CD14-positive monocyte (primary cell): ENCODE measurements around the gene FADS1. TPM values are rescaled to one million over a fixed set of nuclear protein-coding genes. Genes with fewer than 3 reads are reported as not detected.

Source experiments
- DNase-seq, 3 donors: peaks; one replicate each; pipeline ENCODE4 v3.0.0-alpha.2; 2011 to 2022
- H2AFZ ChIP-seq: 2 replicates; pipeline ENCODE4 v1.6.0; 2012; ENCODE audit warnings: mild to moderate bottlenecking, low read depth, low read length, inconsistent platforms; ENCODE audit not compliant: insufficient read depth, poor library complexity, severe bottlenecking
- H3K27ac ChIP-seq, 2 donors: 1 replicate in 1 of 2; 2 replicates in 1 of 2; pipeline ENCODE4 v1.5.1; 2012 to 2013; ENCODE audit warnings: low read length in 2 of 2, control low read depth in 1 of 2, inconsistent platforms in 1 of 2, low read depth in 1 of 2, mild to moderate bottlenecking in 1 of 2
- H3K27me3 ChIP-seq, 2 donors: one replicate each; pipeline versions ENCODE4 v1.6.0 to v1.6.1; 2011 to 2013; ENCODE audit warnings: low read length in 2 of 2; ENCODE audit not compliant: control insufficient read depth in 2 of 2, insufficient read depth in 2 of 2
- H3K36me3 ChIP-seq, 2 donors: replicated peaks in 1 of 2; 1 replicate in 1 of 2; 2 replicates in 1 of 2; pipeline versions ENCODE4 v1.5.1 to v1.6.1; 2012 to 2013; ENCODE audit warnings: low read length in 2 of 2, control low read depth in 1 of 2, inconsistent platforms in 1 of 2, mild to moderate bottlenecking in 1 of 2; ENCODE audit not compliant: insufficient read depth in 2 of 2, control insufficient read depth in 1 of 2
- H3K4me1 ChIP-seq, 2 donors: 1 replicate in 1 of 2; 2 replicates in 1 of 2; pipeline versions ENCODE4 v1.5.1 to v1.6.1; 2012 to 2013; ENCODE audit warnings: low read length in 2 of 2, control low read depth in 1 of 2, inconsistent platforms in 1 of 2, mild to moderate bottlenecking in 1 of 2, moderate library complexity in 1 of 2; ENCODE audit not compliant: insufficient read depth in 2 of 2, control insufficient read depth in 1 of 2
- H3K4me2 ChIP-seq: replicated peaks from 2 replicates; pipeline ENCODE3; 2012; ENCODE audit warnings: low read length, moderate library complexity, mild to moderate bottlenecking; ENCODE audit not compliant: poor library complexity, severe bottlenecking; ENCODE audit errors: extremely low read depth
- H3K4me3 ChIP-seq, 3 experiments: fragments of 200-600 bp in 1 of 3; sonication (generic) in 1 of 3; replicated peaks in 1 of 3; 1 replicate in 2 of 3; 2 replicates in 1 of 3; pipeline ENCODE4 v1.5.1; 2011 to 2013; ENCODE audit warnings: low read length in 3 of 3, mild to moderate bottlenecking in 3 of 3, control low read depth in 2 of 3, low read depth in 2 of 3, inconsistent platforms in 1 of 3, moderate library complexity in 1 of 3
- H3K79me2 ChIP-seq: 2 replicates; pipeline ENCODE4 v1.6.0; 2012; ENCODE audit warnings: mild to moderate bottlenecking, control low read depth, inconsistent platforms, low read length, moderate library complexity; ENCODE audit not compliant: insufficient read depth
- H3K9ac ChIP-seq: 2 replicates; pipeline ENCODE4 v1.6.0; 2017; ENCODE audit warnings: low read length, mild to moderate bottlenecking; ENCODE audit not compliant: insufficient read depth, poor library complexity, severe bottlenecking
- H3K9me3 ChIP-seq, 2 donors: replicated peaks in 1 of 2; 1 replicate in 1 of 2; 2 replicates in 1 of 2; pipeline versions ENCODE4 v1.5.1 to v1.6.1; 2012 to 2013; ENCODE audit warnings: low read length in 2 of 2, control low read depth in 1 of 2; ENCODE audit not compliant: control insufficient read depth in 1 of 2, insufficient read depth in 1 of 2
- H4K20me1 ChIP-seq: 2 replicates; pipeline ENCODE4 v1.6.0; 2012; ENCODE audit warnings: mild to moderate bottlenecking, low read length, control low read depth, moderate library complexity; ENCODE audit not compliant: insufficient read depth
- H3K27ac Mint-ChIP-seq, 7 donors: one replicate each; pipeline ENCODE4 v1.8.0; 2020; ENCODE audit warnings: mild to moderate bottlenecking in 7 of 7, mixed read lengths in 7 of 7, moderate library complexity in 6 of 7, inconsistent platforms in 2 of 7
- H3K27me3 Mint-ChIP-seq, 3 donors: one replicate each; pipeline ENCODE4 v1.8.0; 2021 to 2022; ENCODE audit warnings: low read depth in 3 of 3, mild to moderate bottlenecking in 3 of 3, mixed read lengths in 3 of 3, moderate library complexity in 3 of 3, inconsistent platforms in 1 of 3
- H3K36me3 Mint-ChIP-seq, 2 donors: one replicate each; pipeline ENCODE4 v1.8.0; 2020; ENCODE audit warnings: mixed read lengths in 2 of 2, inconsistent platforms in 1 of 2, mild to moderate bottlenecking in 1 of 2
- H3K4me1 Mint-ChIP-seq: one replicate; pipeline ENCODE4 v1.8.0; 2020; ENCODE audit warnings: mild to moderate bottlenecking, mixed read lengths
- H3K4me3 Mint-ChIP-seq, 2 donors: one replicate each; pipeline ENCODE4 v1.8.0; 2020; ENCODE audit warnings: mild to moderate bottlenecking in 2 of 2, mixed read lengths in 2 of 2, moderate library complexity in 1 of 2
- H3K9me3 Mint-ChIP-seq, 7 donors: one replicate each; pipeline ENCODE4 v1.8.0; 2020 to 2022; ENCODE audit warnings: mixed read lengths in 7 of 7, mild to moderate bottlenecking in 6 of 7, moderate library complexity in 6 of 7, inconsistent platforms in 2 of 7
- CTCF ChIP-seq: fragments of 200-600 bp; IDR thresholded peaks from one replicate; pipeline ENCODE4 v1.8.0; 2022; ENCODE audit warnings: antibody characterized with exemption, mild to moderate bottlenecking
- WGBS: methylation state at CpG from one replicate; pipeline ENCODE4 v1.1.5; 2013; ENCODE audit warnings: missing lambda C conversion rate; ENCODE audit not compliant: insufficient coverage; 5-methylcytosine and 5-hydroxymethylcytosine counted together
- intact Hi-C, 2 donors: fragments of 100-400 bp; cut with micrococcal nuclease; formaldehyde crosslinking; loops; one replicate each; pipeline versions ENCODE4 v1.15.0 to v1.15.1; 2023
- polyA plus RNA-seq, 3 donors: library from polyadenylated mRNA; depleted of rRNA in 1 of 3; unstranded in 2 of 3; stranded (reverse) in 1 of 3; fragments of 300-500 nt in 2 of 3; fragments of >200 nt in 1 of 3; fragmentation: Illumina TruSeq in 2 of 3; gene quantifications; 1 replicate in 2 of 3; 2 replicates in 1 of 3; pipeline ENCODE4 v1.2.3, GENCODE V29; 2012 to 2021

FADS1 gene
- polyA plus RNA-seq, 3 donors = 10.6 to 31.8 (median 29.2) TPM

- H3K4me3 Mint-ChIP-seq = no peak overlapping the region
- H3K36me3 Mint-ChIP-seq = peaks cover 6 to 9% of the 10 kb centered on the region in 2 donors
Measured at GRCh38 chr11:61832754-61833153, 16.0 kb upstream of the FADS1 start.

GRCh38 chr11:61832207-61832606, 15.4 kb upstream of the FADS1 start:
- no peak overlapping the region for H3K4me3 ChIP-seq
- H3K79me2 ChIP-seq = peaks cover 26% of the 10 kb centered on the region
- H3K27ac Mint-ChIP-seq = peak overlapping the region in 1 of 7 donors; percentile 48
- H3K36me3 ChIP-seq = no peaks in the 10 kb centered on the region
- H3K9me3 ChIP-seq = no peaks in the 10 kb centered on the region
- peaks cover 74 to 84% of the 10 kb centered on the region in 2 donors for H3K4me1 ChIP-seq
- 55% methylated on average over 3 of the region's 4 CpGs for WGBS
- no peak overlapping the region for H2AFZ ChIP-seq
- H3K4me2 ChIP-seq = no peak overlapping the region
- peaks cover 0 to 3% (median 0%) of the 10 kb centered on the region in 7 donors for H3K9me3 Mint-ChIP-seq
- no peak for DNase-seq
- peaks cover 13 to 18% (median 14%) of the 10 kb centered on the region in 3 donors for H3K27me3 Mint-ChIP-seq
- H4K20me1 ChIP-seq = no peaks in the 10 kb centered on the region
- no peak overlapping the region for H3K9ac ChIP-seq
- intact Hi-C loops = loop anchor here in 1 of 2 donors (5.0 kb wide), 1 partner anchor 35 kb away; no protein-coding TSS in a partner anchor
- peaks cover 0 to 15% of the 10 kb centered on the region in 2 donors for H3K27me3 ChIP-seq
- no peak overlapping the region for H3K27ac ChIP-seq
- no peak for TF ChIP-seq CTCF
- H3K4me1 Mint-ChIP-seq = peaks cover 81% of the 10 kb centered on the region
- no peak overlapping the region for H3K4me3 Mint-ChIP-seq
- H3K36me3 Mint-ChIP-seq = peaks cover 6 to 7% of the 10 kb centered on the region in 2 donors

More at GRCh38 chr11:61832754-61833153, 16.0 kb upstream of the FADS1 start:
- Histone ChIP-seq H3K27ac (no peak overlapping the region), H3K36me3 (no peaks in the 10 kb centered on the region), H3K27me3 (peaks cover 0 to 15% of the 10 kb centered on the region in 2 donors), H2AFZ (no peak overlapping the region), H3K9ac (no peak overlapping the region), H3K79me2 (peaks cover 26% of the 10 kb centered on the region), H3K9me3 (no peaks in the 10 kb centered on the region), H3K4me2 (no peak overlapping the region), H3K4me1 (peaks cover 74 to 79% of the 10 kb centered on the region in 2 donors), H4K20me1 (no peaks in the 10 kb centered on the region), H3K4me3 (no peak overlapping the region)
- Mint-ChIP-seq H3K27me3 (peaks cover 13 to 18% (median 14%) of the 10 kb centered on the region in 3 donors), H3K27ac (no peak overlapping the region), H3K9me3 (peaks cover 0 to 3% (median 0%) of the 10 kb centered on the region in 7 donors), H3K4me1 (peaks cover 79% of the 10 kb centered on the region)
- 67% methylated on average over 7 of the region's 7 CpGs for WGBS
- no peak for DNase-seq
- intact Hi-C loops = loop anchor here in 1 of 2 donors (5.0 kb wide), 1 partner anchor 35 kb away; no protein-coding TSS in a partner anchor
- TF ChIP-seq CTCF = no peak
